Measurements from ENCODE around the gene B4GALT2.
A peak's percentile ranks its signal among the peaks of the same experiment; 100 is the strongest.

B4GALT2 gene

GRCh38 chr1:43970911-43971310, 8.1 kb upstream of the B4GALT2 start:
- no peak for DNase-seq

GRCh38 chr1:43971336-43971980, 7.6 kb upstream of the B4GALT2 start:
- DNase-seq: no peak

GRCh38 chr1:43973981-43974442, 5.0 kb upstream of the B4GALT2 start:
- no peak for DNase-seq

- DNase-seq: peak; percentile 92
These were observed 4.4 kb upstream of the B4GALT2 start, which contains the start of gene ATP6V0B for GRCh38 chr1:43974443-43975248. Gene ATP6V0B (plus strand): TSS chr1:43974960. CDS start chr1:43975041, 81 bp downstream.

- DNase-seq: no peak
These were observed 3.6 kb upstream of the B4GALT2 start for GRCh38 chr1:43975249-43975961.

- DNase-seq: no peak
These were observed 3.0 kb upstream of the B4GALT2 start for GRCh38 chr1:43976045-43976444.

- DNase-seq: no peak
These were observed 2.1 kb upstream of the B4GALT2 start for GRCh38 chr1:43976890-43977289.

GRCh38 chr1:43977376-43978263, 1.4 kb upstream of the B4GALT2 start:
- no peak for DNase-seq

- DNase-seq: no peak
These were observed 803 bp upstream of the B4GALT2 start for GRCh38 chr1:43978264-43978550.

- no peak for DNase-seq
These were observed 184 bp downstream of the B4GALT2 start for GRCh38 chr1:43979261-43979527.

- no peak for DNase-seq
These were observed 681 bp downstream of the B4GALT2 start for GRCh38 chr1:43979528-43980254.

GRCh38 chr1:43980255-43981134, 1.5 kb downstream of the B4GALT2 start:
- DNase-seq: no peak

GRCh38 chr1:43981135-43981491, 2.1 kb downstream of the B4GALT2 start:
- DNase-seq: no peak

GRCh38 chr1:43981636-43982035, 2.6 kb downstream of the B4GALT2 start:
- DNase-seq: no peak

GRCh38 chr1:43982241-43982640, 3.2 kb downstream of the B4GALT2 start:
- DNase-seq: no peak

GRCh38 chr1:43982808-43983207, 3.8 kb downstream of the B4GALT2 start:
- no peak for DNase-seq

- no peak for DNase-seq
These were observed 4.4 kb downstream of the B4GALT2 start for GRCh38 chr1:43983253-43983899.

- no peak for DNase-seq
These were observed 5.8 kb downstream of the B4GALT2 start for GRCh38 chr1:43984855-43985254.

- DNase-seq: no peak
These were observed 7.1 kb downstream of the B4GALT2 start for GRCh38 chr1:43985984-43986595.

- no peak for DNase-seq
These were observed 7.7 kb downstream of the B4GALT2 start for GRCh38 chr1:43986712-43987111.
